Kidney capillary endothelial cell (primary cell): ENCODE measurements around the gene MTM1.

Experiments
- DNase-seq: peaks from one replicate; pipeline ENCODE4 v3.0.0-alpha.2; 2018; ENCODE audit warnings: low spot score

Gene MTM1

DNA sequence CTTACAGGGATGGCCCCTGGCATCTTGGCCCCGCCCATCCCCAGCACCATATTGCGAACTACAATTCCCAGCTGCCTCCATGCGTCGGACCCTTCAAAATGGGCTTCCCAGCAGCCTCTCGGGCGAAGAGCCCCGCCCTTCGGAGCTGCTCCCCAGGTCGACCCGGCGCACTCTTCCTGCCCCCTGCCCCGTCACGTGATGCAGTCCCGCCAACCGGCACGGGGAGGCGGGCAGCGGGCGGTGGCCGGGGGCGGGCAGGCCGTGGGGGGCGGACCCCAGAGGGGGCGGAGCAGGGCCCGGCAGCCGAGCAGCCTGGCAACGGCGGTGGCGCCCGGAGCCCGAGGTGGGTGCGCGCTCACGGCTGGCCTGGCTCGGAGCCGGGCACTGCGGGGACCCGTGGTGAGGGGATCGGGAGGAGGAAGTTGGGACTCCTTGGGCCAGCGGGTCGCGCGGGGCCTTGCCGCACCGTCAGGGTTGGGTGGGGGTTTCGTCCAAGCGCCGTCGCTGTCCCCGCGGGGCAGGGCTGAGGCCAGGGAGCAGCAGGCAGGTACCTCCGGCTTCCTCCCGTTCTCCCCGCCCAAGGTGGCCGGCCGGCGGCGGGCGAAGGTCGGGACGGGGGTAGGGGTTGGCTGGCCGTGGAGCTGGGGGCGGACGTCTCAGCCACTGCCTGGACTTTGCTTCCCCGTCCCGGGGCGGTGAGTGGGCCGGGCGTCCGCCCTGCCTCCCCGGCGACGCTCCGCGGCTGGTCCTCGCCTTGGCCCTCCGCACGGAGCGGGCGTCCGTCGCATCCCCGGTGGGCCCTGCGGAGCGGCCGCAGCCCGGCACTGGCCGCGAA lies at the start of gene MTM1:
Gene MTM1, plus strand, starts transcription at position 302 of the 835 bp plus-strand sequence. CDS start 23,994 bp downstream, outside the sequence.
- DNase-seq, result peak; percentile 71

GRCh38 chrX:150522494-150522893 lies 45.9 kb upstream of the MTM1 start:
- DNase-seq, result no peak

DNA sequence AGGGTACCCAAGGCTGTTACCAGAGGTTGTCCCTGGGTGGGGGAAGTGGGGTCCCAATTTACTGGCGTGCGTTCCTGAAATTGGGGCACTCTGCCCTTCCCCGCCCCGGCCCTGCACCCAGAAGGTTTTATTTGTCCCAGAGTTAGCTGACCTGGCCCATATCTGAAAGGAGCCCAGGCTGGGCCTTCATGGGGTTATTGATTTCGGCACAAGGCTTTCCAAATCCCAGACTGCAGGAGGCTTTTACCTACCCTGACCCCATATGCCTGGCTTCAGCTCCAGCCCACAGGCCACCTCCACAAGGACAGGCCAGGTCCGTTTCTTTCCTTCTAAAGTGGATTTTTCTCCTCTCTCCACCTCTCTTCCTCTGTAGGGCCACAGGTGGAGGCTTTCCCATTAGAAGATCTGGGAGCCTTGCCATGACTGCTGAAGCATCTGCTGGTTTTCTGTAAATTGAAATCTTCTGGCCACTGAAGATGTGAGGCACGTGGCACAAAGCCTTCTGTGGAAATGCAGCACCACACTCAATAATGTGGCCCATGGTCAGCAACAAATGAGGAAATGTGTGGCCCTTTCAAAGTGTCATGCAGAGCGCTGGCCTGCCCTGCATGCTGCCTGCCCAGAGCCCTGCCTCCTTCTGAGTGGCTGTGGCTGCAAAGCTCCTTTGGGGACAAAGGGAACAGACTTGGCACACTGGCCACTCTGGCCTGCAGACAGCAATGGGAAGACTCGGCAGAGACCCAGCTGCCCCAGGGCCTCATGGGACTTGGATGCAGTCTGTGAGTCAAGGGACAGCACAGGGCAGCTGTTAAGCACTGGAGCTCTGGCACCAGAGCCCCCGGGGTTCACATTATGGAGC lies 43.1 kb upstream of the MTM1 start:
- no peak for DNase-seq

DNA sequence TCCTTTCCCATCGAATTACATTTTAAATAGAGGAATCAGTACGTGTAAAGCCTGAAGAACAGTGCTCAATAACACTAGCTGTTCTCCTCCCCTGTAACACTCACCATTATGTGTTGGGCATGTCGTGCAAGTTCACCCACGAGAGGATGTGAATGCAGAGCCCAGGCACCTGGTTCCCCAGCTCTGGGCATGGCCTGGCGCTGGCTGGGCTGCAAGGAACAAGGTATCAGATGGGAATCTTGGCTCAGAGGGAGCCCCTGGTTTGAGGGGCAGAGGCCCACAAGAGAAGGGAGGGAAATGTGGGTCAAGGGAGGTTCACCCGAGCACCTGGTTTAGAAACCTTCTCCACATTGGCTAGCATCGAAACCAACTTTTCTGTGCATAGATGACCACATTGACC lies 41.7 kb upstream of the MTM1 start:
- DNase-seq, result no peak

- no peak for DNase-seq
Observed at GRCh38 chrX:150527108-150527507, 41.3 kb upstream of the MTM1 start.

GRCh38 chrX:150529587-150529986 lies 38.8 kb upstream of the MTM1 start:
- DNase-seq, result no peak

- DNase-seq, result no peak
Observed at GRCh38 chrX:150530821-150531220, 37.6 kb upstream of the MTM1 start.

DNA sequence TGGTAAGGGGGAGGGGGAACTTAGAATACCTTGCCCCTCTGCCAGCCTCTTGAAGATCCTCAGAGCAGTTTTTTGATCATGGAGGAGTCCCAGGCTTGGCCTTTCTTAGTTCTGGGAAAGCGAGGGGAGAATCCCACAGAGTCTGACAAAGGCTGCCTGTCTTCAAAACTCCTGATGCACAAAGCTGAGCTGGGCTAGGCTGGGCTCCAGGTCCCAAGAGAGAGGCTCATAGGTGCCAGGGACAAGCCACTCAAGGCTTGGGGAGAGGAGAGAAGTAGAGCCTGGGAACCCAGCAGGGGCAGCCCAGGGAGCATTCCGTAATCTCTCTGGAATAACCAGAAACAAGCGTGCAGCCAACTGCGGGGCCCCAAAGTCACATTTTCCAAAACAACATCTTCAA lies 37.0 kb upstream of the MTM1 start:
- DNase-seq, result no peak

GRCh38 chrX:150533863-150534262 lies 34.6 kb upstream of the MTM1 start:
- no peak for DNase-seq

DNA sequence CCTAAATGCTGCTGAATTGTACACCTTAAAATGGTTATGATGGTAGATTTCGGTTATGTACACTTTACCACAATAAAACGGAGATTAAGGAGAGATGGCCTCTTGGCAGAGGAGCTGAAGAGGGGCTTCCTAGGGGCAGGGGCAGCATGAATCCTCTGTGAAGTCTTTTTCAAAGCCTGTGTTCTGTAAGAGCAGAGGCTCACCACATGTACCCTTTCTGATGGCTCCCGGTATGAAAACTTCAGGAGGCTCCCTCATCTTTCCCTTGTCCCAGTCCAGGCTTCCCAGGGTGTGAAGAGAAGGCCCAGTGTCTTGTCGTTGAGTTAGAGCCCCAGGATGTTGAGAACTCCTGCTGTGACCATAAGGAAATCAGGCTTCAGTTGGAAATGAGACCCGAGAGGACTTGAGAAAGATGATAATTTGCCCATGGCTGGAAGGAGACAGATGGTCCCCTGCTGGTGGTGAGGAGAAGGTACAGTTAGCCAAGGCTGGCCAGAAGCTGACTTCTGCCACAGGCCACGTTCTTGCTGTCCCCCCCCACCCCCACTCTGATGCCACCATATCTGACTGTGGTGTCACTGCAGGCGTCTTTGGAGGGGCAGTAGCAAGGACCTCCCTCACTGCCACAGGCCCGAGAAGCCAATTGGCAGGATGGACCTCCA lies 31.8 kb upstream of the MTM1 start:
- DNase-seq, result no peak

DNA sequence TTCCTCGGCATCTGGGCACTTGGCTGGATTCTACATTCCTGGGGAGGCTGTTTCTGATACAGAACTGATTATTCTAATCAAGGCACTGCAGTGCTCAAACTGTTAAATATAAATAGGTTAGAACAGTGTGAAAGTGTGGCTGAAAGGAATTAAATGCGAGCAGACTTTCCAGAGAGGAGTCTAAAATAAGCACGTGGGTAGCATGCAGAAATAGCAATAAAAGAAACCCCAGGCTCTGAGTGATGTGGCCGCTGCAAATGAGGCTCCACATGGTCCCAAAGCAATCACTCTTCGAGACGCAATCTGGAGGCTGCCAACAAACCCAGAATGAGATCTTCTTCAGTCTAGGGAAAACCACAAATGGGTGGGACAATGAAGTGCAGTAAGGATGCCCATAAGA lies 30.6 kb upstream of the MTM1 start:
- no peak for DNase-seq

- DNase-seq, result no peak
Observed at GRCh38 chrX:150540965-150541364, 27.5 kb upstream of the MTM1 start.

- DNase-seq, result no peak
Observed at GRCh38 chrX:150542846-150543229, 25.6 kb upstream of the MTM1 start.

DNA sequence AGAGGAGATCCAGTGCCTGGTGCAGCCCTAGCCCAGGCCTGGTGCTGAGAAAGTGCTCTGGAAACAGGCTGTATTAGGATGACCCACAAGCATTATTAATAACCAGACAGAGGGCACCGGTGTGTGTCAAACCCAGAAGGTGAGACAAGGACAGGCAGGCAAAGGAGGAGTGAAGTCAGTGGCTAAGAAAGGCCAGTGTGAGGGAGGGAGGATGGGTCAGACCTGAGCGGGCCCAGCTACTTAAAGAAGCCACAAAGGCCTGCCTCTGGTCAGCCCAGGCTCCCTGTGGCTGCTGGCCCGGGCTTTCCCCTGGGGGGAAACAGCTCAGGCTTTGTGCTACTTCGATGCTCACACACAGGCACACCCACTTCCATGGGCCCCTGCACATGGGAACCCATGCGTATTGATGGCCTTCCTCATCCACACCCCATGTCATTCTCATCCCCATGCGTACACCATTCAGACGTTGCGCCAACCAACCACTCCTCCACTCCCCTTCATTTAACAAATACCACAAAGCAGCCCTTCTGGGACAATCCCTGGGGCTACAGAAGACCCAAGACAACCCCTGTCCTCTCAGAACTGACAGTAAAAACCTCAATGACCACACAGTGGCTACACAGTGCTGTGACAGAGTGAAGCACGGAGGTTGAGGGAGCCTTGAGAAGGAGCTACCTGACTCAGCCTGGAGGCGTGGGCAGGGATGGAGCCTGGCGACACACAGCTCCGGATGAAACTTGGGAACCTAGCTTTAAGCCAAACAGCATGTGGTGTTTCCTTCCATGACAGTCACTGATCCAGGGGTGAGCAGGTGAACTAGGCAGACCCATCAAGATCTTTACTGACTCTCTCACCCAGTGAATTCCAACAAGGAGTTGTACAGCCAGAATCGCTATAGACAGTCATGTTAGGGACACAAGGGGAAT lies 24.9 kb upstream of the MTM1 start:
- no peak for DNase-seq

- DNase-seq, result no peak
Observed at GRCh38 chrX:150544222-150544787, 24.1 kb upstream of the MTM1 start.

GRCh38 chrX:150544835-150545770 lies 23.3 kb upstream of the MTM1 start:
- no peak for DNase-seq

DNA sequence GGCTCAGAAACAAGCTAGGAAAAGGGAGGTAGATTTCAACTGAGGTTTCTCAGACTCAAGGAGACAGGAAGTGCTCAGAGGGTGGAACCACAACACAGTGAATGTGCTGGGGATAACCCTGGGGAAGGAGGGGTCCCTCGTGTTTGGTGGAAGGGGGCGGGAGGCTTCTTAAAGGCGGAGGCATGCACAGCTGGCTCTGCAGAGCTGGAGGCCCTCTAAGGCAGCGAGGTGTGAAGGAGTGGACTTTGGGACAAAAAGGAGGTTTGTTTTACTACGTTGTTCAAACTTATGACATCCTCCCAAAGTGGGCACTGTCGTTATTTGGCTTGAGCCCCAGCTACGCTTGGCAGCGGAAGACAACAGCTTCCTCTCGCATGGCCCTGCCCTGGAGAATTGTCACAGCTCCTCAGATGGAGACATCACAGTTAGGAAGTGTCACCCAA lies 21.7 kb upstream of the MTM1 start:
- DNase-seq, result no peak

GRCh38 chrX:150547375-150548115 lies 20.9 kb upstream of the MTM1 start:
- DNase-seq, result no peak

DNA sequence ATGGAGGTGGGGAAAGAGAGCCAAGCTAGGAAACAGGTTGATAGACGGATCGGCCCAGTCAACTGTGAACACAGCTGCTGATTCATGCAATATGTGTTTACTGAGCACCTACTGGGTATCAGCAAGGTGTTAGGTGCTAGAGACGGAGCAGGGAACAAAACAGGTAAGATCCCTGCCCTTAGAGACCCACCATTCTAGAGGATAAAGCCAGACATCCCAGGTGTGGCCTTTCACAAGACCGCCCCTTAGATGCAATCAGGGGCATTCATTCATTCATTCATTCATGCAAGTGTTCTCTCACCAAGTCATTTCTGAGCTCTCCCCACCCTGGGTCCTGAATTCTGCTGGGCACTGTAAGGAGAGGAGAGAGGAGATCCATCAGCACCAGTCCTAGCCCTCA lies 20.2 kb upstream of the MTM1 start:
- no peak for DNase-seq
